HFF-Myc (cell line): Measurements from ENCODE around the gene SPTBN1.

Experiments used
- DNase-seq: peaks from one replicate; pipeline ENCODE4 v3.0.0-alpha.2; 2011; ENCODE audit warnings: low read depth; ENCODE audit errors: extremely low read depth
- H3K4me3 ChIP-seq: replicated peaks from 2 replicates; pipeline ENCODE4 v1.5.1; 2011; ENCODE audit warnings: low read depth, mild to moderate bottlenecking, control low read depth, low read length
- CTCF ChIP-seq: IDR thresholded peaks from 2 replicates; pipeline ENCODE4 v1.5.1; 2012; ENCODE audit warnings: mild to moderate bottlenecking, low read depth, low read length, control low read depth; ENCODE audit errors: missing control alignments

Gene SPTBN1

GRCh38 chr2:54644236-54644635, 188.1 kb downstream of the SPTBN1 start:
- no peak overlapping the region for H3K4me3 ChIP-seq
- no peak for TF ChIP-seq CTCF
- DNase-seq: no peak

- no peak for DNase-seq
- H3K4me3 ChIP-seq: no peak overlapping the region
- no peak for TF ChIP-seq CTCF
Observed at GRCh38 chr2:54646170-54646927, 190.2 kb downstream of the SPTBN1 start.

- TF ChIP-seq CTCF: no peak
- no peak for DNase-seq
- H3K4me3 ChIP-seq: no peak overlapping the region
Observed at GRCh38 chr2:54648256-54648655, 192.1 kb downstream of the SPTBN1 start.

GRCh38 chr2:54649191-54649590, 193.1 kb downstream of the SPTBN1 start:
- no peak for TF ChIP-seq CTCF
- no peak for DNase-seq
- H3K4me3 ChIP-seq: no peak overlapping the region

- TF ChIP-seq CTCF: no peak
- no peak overlapping the region for H3K4me3 ChIP-seq
- DNase-seq: no peak
Observed at GRCh38 chr2:54649633-54650032, 193.5 kb downstream of the SPTBN1 start.

GRCh38 chr2:54650612-54651011, 194.5 kb downstream of the SPTBN1 start:
- no peak overlapping the region for H3K4me3 ChIP-seq
- no peak for TF ChIP-seq CTCF
- no peak for DNase-seq

- H3K4me3 ChIP-seq: no peak overlapping the region
- TF ChIP-seq CTCF: no peak
- no peak for DNase-seq
Observed at GRCh38 chr2:54651291-54651690, 195.2 kb downstream of the SPTBN1 start.
